Testis (tissue), 2 donors: ENCODE data around the gene MAP4K2.

Experiments used
- CTCF ChIP-seq, 3 experiments: fragments of 450-650 bp in 2 of 3; fragments of 200-600 bp in 1 of 3; sonication (generic) in 1 of 3; IDR thresholded peaks; one replicate each; pipeline ENCODE4 v1.5.1; 2016 to 2019; ENCODE audit warnings: antibody characterized with exemption in 3 of 3, mild to moderate bottlenecking in 2 of 3, moderate library complexity in 1 of 3
- POLR2A ChIP-seq: fragments of 450-650 bp; IDR thresholded peaks from one replicate; pipeline ENCODE4 v1.6.1; 2017; ENCODE audit warnings: antibody characterized with exemption, mild to moderate bottlenecking, moderate library complexity

DNA sequence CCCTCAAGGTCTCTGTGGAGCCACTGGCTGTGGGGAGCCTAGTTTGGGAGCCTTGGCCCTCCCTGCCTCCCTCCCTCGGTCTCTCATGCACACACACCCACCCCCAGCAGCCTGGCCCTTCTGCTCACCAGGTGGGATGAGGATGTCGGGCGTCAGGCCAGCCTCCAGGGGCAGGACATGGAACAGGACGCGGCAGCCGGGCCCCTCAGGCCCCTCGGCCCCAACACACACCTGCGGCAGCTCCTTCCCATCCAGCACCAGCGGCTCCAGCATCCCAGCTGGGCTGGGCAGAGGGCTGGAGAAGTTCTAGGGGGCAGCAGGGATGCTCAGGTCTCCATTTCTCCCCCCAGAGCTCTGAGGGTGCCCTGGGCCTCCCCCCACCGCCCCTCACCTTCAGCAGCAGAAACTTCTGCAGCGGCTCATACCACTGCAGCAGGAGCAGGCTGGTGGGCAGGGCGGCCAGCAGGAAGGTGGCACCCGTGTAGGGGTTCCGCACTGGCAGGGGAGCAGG, 11.2 kb downstream of the MAP4K2 start:
- TF ChIP-seq CTCF (IDR thresholded peaks at IDR 0.05): no peak
- TF ChIP-seq POLR2A: no peak
